OCI-M1 (cell line): Measurements from ENCODE around the gene NRXN3.

ENCODE experiments used
- DNase-seq: peaks from one replicate; lab custom pipeline; 2025; lab: John Stamatoyannopoulos, UW

Gene NRXN3

DNA sequence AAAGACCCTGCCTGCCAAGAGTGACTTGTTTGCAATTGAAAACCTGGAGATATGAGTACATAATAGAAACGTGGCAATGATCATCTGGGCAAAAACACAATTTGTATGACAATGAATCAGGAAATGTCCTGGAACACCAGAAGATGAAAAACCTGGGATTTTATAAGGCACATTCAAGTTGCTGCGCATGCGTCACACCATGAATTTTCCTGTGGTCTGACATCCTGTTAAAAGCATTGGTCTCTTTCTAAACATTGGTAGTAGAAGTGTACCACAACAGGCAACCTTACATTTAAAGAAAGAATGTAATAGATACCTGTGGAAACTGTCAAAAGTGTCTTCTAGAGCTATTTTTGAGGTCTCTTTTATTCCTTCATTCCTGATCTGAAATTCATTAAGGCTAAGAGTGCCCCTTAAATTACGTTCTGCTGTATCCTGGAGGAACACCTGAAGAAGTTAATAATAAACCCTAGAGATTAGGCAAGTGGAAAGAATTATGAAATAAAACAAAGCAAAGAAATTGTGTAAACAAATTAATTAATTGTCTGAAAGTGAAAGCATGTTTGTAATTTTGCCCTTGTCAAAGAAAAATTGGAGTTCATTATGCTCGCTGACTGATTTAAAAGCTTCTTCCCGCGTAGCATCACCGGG is 1364.7 kb downstream of the NRXN3 start:
- no peak for DNase-seq

DNA sequence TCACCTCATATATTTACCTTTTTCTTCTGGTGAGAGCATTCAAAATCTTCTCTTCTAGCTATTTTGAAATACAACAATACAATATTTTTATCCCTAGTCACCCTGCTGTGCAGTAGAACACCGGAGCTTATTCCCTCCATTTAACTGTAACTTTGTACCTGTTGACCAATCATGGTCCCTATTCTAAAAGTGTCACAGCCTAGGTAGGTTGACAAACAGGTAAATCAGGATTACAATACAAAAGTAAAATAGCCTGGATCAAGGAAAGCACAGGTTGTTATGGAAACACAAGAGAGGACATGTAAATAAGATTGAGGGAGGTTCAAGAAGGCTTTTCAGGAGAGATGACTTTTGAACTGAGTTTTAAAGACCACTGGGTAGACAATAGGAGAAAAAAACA is 1370.2 kb downstream of the NRXN3 start:
- no peak for DNase-seq

DNA sequence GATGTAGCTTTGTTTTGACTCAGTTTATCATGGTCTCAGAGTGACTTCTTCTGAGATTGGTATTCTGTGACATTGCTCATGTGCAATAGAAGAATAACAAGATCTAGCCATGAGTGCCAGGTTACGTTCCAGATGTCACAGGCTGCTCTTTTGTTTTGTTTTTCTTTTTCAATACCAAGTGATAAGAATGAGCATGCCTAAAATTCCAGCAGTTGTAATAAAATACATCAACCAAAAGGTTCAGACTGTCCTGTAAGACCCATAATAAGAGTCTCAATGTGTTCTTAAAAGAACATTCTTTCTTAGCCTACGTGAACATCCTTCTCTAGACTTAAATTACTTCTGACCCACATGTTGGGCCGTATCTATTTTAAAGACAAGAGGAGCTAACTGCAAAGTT is 1371.9 kb downstream of the NRXN3 start:
- DNase-seq: no peak

DNA sequence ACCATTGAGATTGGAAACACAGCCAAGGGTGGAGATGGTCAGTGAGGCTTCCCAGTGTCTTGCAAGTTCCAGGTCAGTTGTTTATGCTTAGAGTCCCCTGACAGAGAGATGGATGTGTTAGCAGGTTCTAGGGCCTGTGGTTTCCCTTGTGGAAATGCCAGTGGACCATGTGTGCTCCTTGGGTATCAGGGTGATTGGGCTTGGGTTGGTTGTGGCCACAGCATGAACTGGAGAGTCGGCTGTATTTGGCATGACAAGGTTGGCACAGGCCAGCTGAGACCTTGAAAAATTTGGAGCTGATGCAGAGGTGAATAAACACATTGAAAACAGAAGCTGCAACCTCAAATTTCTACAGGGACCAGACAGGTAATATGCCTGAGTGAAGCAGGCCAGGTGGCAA is 1373.2 kb downstream of the NRXN3 start:
- DNase-seq: no peak

DNA sequence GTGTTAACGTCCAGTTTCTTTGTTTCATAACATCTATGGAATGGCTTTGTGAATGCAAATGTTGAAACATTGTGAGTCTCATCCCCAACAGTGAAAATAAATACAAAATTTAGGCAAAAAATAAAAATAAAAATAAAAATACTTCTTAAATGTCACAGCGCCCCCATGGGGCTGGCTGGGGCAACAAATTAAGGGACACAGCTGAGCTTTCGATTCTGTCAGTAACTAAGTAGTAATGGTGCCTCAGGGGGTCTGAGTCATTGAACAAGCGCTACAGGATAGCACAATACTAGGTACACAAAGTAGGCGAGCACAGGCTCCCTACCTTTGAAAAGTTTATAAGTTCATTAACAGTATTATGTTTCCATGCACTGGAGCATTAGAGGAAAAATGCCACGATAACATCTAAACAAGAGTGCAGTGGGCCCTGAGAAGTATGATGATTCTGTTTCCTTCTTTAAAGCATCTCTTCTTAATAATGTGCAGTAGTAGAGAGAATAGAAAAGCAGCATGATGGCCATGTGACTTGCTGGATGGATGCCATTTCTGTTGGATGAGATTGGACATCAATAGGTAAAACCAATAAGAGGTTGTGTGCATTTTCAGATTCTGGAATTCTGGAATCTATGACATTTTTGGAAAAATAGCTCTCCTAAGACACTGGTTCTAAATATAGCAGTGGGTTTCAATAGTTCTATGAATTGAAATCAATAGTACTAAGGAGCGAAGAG is 1374.0 kb downstream of the NRXN3 start:
- peak; percentile 3 for DNase-seq

DNA sequence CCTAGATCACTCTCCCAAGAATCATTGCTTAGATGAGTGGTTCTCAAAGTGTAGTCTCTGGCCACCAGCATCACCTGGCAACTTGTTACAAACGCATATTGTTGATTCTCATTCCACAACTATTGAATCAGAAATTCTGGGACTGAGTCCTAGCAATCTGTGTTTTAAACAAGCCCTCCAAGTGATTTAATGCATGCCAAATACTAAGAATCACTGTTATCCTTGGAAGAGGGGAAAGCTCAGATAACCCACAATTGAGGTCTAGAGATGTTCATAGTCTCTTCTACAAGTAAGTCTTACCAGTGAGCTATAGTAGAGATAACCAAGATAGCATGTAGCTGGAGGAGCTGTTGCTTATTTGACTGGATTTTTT is 1374.5 kb downstream of the NRXN3 start:
- DNase-seq: no peak

DNA sequence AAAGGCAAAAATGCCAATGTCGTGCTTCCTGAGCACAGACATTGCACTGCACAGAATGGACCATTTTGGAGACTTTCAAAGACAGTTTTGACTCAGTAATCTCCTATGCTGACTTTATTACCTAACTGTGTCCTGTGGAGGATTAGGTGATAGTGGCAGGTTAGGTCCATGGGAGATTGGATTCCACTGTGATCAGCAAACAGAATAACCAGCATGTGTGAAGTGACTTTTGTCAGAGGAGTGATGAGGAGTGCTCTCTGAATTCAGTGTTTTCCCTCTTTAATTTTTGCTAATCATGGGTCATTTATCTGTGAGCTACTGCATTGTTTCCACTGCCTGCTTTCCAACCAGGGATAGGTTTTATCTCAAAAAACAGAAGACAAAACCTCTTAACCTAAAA is 1378.7 kb downstream of the NRXN3 start:
- DNase-seq: no peak

DNA sequence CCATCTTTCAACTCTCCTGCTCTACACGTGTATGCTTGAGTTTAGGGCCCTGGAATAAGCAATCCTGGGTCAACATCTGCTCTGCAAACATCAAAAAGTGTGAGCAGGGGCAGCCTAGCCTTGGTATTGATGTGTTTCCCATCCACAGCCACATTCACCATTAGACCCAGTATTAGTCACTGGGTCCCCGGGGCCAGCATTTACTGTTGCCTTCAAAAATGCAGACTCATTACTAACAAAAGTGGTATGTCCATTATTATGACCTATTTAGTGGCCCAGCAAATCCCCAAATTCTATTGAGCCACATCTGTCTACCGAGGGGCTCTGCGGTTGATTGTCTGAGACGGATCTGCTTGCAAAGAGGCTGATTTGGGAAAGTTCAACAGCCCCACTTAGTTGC is 1379.3 kb downstream of the NRXN3 start:
- no peak for DNase-seq

DNA sequence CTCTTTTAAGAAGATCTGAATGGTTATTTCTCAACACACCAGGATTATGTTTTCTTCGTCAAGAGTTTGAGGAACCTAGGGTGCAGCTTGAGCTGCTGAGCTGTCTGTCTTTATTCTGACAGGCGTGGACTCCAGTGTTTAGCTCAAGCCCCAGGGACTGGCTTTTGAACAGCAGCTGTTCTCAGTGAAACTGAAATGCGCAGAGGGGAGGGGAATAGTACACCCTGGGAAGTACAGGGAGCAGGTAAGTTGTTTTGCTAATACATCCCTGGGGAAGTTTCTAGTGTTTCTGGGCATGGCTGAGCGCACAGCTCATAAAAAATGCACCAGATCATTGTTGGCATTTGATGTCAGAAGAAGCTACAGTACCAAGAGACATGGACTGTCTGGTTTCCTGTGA is 1381.3 kb downstream of the NRXN3 start:
- no peak for DNase-seq

DNA sequence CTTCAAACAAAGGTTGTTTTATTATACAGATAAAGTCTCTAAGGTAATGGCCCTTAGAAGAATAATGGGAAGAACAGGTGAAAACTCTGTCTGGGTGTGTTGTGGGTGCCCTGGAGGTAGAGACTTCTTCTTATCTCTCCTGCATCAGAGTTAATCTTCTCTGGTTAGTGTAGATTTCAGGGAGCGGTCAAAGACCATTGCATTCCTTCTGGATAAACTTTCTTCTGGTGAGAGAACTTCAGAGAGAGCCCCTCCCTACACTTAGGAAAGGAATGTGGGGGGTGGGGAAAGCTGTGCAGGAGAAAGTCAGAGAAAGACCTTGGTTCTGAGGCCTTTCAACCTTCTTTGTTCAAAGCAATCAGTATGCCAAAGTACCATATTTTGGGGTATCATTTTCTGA is 1382.6 kb downstream of the NRXN3 start:
- DNase-seq: no peak

DNA sequence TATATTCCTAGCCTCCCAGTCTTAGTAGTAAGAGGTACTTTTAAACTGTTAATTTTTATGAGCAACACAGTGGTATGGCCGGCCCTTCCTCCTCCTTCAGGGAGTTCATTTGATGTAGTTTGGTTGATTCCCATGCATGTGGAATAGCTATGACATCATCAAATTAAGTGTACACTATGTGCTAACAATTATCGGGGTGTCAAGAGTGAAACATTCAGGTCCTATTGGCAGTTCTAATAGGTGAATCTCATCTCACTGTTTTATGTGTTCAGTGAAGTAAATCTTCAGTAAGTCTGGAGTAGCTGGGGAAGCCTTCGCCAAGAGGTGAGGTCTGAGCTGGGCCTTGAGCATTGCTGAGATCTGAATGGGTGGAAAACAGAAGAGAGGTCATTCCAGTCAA is 1384.6 kb downstream of the NRXN3 start:
- no peak for DNase-seq

DNA sequence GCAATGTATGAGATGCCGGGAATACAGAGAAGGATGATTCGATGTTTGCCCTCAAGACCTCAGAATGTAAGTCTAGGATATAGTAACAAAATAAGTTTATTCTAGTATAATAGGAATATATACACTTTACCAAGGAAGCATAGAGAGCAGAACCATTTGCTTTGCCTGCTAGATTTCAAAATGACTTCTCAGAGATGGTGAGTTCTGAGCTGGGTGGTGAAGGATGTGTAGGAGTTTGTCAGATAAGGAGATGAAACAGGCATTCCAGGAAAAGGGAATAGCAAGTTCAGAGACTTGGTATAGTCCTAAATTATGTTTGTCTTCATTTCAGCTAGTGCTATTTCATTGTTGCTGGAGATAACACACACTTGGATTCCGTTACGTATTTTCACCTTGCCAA is 1385.3 kb downstream of the NRXN3 start:
- DNase-seq: no peak

DNA sequence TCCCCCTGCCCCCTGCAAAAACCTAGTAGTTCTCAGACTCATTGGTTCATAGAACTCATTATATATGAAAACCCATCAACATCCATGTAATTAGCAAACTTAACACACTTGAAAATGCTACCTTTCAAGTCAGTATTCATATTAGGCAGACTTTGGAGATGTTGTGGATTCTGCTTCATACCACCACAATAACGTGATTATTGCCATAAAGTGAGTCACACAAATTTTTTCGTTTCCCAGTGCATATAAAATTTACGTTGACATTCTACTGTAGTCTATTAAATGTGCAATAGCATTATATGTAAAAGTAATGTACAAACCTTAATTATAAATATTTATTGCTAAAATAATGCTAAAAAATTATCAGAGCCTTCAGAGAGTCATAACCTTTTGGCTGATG is 1387.1 kb downstream of the NRXN3 start:
- no peak for DNase-seq

DNA sequence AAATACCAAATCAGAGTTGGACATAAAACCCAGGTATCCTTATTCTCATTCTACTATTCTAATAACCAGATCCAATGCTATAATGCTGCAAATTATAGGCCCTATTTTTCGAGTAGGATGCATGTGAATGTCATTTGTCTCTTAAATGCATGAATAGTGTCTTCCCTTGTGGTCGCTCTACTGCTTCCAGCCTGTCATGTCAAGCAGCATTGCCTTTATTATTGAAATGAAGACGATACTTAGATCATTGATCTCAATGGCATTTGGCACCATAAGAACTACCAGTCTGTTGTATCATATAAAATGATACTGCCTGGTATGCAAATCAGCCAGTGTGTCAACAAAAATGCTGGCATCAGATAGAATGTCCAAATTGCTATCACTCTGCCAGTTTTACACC is 1392.0 kb downstream of the NRXN3 start:
- no peak for DNase-seq

DNA sequence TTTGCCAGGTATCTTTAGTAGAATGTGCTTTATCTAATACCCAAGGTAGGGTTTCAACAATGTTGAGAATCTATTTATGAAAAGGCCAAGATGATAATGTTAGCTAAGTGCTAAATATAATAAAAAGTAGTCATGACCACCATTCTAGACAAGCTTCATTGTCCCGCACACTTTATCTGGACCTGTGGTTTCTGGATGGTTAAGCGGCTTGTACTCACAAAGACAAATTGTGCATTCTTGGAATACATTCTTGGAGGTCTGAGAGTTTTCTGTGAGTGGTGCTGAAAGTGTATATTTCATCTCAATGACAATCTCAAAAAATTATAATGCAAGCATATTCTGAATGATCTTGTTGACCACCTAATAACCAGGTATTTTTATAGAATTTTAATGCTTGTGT is 1394.2 kb downstream of the NRXN3 start:
- DNase-seq: no peak

DNA sequence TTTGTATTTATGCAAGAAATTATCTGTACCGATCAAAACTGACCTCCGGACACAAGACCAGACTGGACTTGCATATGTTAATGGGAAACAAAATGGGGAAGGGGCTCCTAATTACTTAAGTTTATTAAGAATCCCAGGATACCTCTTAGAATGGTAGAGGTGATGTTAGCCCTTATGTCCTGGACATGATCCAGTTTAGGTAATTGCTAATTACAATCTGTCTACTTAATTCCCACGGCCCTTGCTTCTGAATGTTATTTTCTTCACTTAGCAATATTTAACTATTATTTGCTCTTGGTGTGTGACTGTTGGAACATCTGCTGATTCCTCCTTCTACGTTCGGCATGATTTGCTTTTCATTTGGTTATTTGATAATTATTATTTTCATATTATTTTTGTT is 1397.1 kb downstream of the NRXN3 start:
- no peak for DNase-seq

DNA sequence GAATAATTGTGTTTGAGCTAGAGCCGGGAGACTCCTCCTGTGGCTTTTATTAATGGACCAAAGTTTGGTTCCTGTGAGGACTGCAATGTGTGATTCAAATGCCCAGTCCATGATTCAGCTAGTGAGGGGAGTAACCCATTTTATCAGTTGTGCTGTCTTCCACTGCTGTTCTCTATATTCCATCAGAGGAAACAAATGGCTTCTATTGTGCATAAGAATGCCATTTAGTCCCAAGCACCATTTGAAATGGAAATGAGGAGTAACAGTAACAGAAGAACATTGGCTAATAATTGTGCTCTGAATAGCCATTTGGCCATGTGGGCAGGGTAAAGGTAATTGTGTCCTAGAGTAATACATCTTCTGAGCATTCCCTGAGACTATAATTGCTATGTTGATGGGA is 1398.4 kb downstream of the NRXN3 start:
- no peak for DNase-seq

DNA sequence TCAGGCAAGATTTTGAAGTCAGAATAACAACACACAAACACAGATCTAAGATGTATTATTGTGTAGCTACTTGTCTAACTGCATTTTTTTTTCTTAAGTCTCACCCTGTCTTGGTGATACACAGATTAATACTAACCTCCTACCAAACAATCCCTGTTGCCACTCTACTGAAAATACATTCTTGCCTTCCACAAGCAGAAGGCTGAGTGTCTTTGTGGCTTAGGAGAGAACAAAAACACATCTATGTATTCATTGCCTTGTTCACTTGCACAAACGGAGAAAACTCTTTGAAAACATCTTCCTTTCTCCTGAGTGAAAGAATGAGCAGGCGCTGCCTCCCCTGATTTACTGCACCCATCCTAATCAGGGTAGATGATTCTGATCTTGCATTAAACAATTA is 1398.9 kb downstream of the NRXN3 start:
- no peak for DNase-seq

DNA sequence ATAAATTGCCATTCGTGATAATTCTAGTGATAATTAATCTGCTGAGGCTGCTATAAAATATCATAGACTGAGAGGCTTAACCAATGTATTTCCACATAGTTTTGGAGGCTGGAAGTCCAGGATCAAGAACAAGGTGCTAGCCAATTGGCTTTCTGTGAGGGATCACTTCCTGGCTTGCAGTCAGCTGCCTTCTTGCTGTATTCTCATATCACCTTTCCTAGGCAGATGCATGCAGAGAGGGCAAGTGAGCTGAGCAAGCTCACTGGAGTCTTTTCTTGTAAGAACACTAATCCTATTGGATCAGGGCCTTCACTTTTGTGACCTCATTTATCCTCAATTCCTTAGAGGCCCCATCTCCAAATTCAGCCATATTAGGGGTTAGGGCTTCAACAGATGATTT is 1400.5 kb downstream of the NRXN3 start:
- DNase-seq: no peak

DNA sequence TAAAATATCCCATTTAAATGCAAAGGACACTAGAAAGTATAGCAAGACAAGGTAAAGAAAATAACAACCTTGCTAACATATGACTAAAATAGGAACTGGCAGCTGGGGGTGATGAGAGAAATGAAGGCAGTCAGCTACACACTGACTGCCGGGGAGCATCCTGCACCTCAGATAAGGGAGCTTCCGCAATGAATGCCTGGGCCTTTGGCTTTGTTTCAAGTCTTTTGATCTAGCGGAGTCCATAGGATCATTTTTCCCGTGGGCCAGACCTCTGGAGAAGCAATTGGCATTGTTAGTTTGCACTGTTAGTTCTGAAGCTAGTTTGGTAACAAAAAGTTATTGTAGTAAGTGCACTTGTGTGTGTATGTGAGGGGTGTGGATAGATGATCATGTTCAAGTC is 1401.2 kb downstream of the NRXN3 start:
- no peak for DNase-seq

DNA sequence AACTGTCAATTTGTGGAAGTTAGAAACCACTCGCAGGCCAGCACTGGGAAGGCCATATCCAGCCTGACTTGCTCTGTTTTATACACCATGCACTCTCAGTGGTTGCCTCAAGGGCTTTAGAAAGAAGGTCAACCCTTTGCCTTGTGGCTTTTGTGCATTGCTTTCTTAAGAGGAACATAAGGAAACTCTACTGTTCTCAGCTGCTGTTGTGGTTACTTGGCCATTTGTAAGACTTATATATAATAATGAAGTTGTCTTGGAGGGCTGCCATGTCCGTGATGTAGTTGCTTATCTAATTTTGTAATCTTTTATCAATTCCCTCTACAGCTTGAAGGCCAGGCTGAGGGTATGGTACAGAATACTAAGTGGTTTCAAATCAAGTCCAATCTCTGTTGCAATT is 1403.3 kb downstream of the NRXN3 start:
- DNase-seq: no peak

DNA sequence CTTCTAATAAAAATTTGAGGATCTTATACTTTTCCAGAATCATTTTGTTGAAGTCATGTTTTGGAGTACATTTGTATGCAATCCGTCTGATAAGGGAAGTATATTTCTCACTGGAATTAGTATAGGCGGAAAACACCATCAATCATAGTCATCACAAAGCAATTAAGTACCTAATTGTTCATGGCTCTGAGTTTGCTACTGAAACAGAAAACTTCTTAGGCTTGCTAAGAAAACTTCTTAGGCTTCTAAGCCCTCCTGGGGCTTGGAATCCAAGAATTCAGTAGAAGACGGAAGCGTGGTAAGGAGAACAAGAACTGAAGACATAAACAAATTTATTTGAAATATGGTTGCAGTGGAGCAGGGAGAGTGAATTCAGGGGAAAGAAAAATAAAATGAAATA is 1404.9 kb downstream of the NRXN3 start:
- no peak for DNase-seq

DNA sequence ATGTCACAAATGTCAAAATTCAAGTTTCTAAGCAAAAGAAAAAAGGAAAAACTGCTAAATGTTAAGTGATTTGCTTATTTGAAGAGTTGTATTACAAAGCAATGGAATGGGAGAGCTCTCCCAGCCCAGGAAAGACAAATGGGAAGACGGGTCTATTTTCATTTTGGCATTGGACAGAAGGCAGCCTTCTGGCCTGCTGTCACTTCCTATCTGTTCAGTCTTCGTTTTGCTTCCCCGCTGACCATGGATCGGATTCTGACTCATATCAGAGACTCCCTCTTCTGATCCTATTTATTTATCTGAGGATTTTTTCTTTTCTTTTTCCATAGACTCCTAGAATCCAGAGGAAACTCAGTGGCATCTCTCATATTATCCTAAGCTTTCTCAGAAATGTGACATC is 1406.3 kb downstream of the NRXN3 start:
- DNase-seq: no peak

DNA sequence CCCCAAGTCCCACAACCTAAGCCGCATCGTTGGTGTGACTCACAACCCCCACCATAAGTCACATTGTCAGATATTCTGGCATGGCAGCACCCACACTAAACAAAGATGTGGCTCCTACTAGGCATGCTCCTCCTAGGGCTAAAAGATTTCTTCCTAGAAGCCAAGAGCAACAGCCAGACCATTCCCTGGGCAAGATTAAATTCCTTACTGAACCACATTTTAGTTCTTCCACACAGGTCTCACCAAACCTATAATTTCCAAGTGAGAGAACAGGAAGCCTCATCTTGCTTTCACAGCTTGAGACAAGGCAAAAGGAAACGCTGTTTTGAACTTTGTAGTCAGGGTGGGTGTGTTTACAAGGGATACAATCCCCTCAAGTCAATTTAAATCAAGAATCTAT is 1408.3 kb downstream of the NRXN3 start:
- no peak for DNase-seq
